Measurements from ENCODE around the gene TSHR.

DNA sequence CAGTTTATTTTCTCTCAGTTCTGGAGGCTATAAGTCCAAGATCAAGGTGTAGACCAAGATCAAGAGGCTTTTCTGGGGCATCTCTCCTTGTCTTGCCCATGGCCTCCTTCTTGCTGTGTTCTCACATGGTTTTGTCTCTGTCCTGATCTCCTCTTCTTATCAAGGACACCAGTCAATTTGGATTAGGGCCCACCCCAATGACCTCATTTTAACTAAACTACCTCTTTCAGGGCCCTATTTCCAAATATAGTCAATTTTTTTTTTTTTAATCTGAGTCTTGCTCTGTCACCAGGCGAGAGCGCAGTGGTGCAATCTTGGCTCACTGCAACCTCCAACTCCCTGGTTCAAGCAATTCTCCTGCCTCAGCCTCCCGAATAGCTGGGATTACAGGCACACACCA lies 50.8 kb downstream of the TSHR start:
- TF ChIP-seq, protein P1, sequence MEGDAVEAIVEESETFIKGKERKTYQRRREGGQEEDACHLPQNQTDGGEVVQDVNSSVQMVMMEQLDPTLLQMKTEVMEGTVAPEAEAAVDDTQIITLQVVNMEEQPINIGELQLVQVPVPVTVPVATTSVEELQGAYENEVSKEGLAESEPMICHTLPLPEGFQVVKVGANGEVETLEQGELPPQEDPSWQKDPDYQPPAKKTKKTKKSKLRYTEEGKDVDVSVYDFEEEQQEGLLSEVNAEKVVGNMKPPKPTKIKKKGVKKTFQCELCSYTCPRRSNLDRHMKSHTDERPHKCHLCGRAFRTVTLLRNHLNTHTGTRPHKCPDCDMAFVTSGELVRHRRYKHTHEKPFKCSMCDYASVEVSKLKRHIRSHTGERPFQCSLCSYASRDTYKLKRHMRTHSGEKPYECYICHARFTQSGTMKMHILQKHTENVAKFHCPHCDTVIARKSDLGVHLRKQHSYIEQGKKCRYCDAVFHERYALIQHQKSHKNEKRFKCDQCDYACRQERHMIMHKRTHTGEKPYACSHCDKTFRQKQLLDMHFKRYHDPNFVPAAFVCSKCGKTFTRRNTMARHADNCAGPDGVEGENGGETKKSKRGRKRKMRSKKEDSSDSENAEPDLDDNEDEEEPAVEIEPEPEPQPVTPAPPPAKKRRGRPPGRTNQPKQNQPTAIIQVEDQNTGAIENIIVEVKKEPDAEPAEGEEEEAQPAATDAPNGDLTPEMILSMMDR (conservative IDR thresholded peaks at IDR 0.05; ENCODE audit: low read depth, low read length) = no peak
- TF ChIP-seq, protein P2, sequence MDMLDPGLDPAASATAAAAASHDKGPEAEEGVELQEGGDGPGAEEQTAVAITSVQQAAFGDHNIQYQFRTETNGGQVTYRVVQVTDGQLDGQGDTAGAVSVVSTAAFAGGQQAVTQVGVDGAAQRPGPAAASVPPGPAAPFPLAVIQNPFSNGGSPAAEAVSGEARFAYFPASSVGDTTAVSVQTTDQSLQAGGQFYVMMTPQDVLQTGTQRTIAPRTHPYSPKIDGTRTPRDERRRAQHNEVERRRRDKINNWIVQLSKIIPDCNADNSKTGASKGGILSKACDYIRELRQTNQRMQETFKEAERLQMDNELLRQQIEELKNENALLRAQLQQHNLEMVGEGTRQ (IDR thresholded peaks at IDR 0.05; ENCODE audit: low read depth, low read length) = no peak
- TF ChIP-seq MXI1 (IDR thresholded peaks at IDR 0.05; ENCODE audit: borderline replicate concordance, low read depth, low read length) = no peak
- TF ChIP-seq RCOR1 (IDR thresholded peaks at IDR 0.05; ENCODE audit: insufficient replicate concordance, low read length) = no peak
